HG02852 (cell line): ENCODE measurements around the gene SNAPC1.
"Not testable (repeated sequence)": the region's sequence is repeated elsewhere in the genome, so short reads cannot be mapped to it uniquely, and the experiment has no call there.

Source experiments
- ATAC-seq: cut with Tn5 transposase; IDR thresholded peaks from one replicate; pipeline ENCODE4 v1.9.1; 2021; ENCODE audit warnings: mild to moderate bottlenecking, moderate library complexity; ENCODE audit not compliant: unreplicated experiment

The SNAPC1 gene

GRCh38 chr14:61761959-61762786 lies at the start of gene SNAPC1:
SNAPC1 (plus strand) TSS chr14:61762420; CDS start chr14:61762461, 41 bp downstream.
- peak; percentile 99 for ATAC-seq

GRCh38 chr14:61713724-61714437 lies 48.3 kb upstream of the SNAPC1 start:
- ATAC-seq = no peak

- no peak for ATAC-seq
These were observed 45.3 kb upstream of the SNAPC1 start for GRCh38 chr14:61716956-61717355.

DNA sequence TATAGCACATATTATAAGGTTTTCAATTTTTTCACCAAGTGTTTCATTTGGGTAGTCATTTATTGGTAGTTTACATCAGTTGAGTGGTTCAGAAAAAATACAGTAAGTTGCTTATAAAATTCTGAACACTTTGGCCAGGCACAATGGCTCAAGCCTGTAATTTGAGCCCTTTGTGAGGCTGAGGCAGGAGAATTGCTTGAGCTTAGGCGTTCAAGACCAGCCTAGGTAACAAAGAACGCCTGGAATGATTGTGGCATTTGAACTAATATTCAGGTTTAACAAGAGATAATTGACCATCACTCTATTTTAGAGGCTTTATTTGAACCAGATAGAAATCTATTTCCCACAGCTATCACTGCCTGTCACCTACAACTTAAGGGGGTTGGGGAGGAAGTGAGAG lies 44.2 kb upstream of the SNAPC1 start:
- ATAC-seq = no peak

DNA sequence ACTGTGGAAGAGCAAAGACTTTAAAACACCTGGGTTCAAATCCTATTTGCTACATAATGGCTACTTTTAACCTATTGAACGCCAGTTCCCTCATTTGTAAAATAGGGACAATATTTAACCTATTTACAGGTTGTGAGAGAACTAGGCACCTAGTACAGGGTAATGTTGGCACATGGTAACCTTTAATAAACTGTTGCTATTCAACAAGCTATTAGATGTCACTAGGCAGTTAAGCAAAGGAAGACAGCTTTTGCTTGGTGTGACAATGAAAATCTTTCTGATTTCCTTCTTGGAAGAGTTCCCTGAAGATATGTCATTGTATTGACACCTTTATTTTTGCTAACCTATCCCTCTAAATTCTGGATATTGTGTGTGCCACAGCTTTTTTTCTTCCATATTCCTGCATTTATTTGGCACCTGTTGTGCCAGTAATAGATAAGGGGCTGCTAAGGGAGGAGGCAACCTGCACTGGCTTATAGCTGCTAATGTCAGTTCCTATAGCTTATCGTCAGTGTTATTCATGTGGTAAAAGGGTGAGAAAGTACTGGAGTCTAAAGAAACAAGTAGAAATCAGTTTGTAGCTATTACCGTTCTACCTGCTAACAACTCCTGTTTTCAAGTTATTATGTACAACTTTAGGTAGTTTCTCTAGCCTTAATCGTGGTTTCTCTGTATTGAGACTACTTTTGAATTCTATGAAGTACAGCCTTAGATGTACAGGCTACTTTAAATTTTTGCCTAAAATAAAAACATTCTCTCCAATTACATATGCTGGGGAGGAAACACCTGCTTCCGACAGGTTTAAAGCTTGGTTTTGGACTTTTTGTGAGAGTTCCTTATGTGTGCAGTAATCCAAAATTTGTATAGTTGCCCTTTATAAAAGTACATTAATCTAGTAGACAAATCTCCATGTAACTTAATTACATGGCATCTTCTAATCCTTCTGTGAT lies 42.6 kb upstream of the SNAPC1 start:
- ATAC-seq = no peak

DNA sequence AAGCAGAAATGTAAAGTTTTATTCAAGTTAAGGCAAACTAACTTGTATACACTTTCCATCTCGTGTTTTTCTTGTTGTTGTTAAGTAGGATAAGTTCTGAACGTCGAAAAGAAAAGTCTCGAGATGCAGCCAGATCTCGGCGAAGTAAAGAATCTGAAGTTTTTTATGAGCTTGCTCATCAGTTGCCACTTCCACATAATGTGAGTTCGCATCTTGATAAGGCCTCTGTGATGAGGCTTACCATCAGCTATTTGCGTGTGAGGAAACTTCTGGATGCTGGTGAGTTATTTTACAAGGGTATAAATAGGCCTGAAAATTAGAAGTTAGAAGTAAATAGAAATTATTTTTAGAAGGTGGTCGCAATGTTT lies 41.9 kb upstream of the SNAPC1 start:
- ATAC-seq = no peak

DNA sequence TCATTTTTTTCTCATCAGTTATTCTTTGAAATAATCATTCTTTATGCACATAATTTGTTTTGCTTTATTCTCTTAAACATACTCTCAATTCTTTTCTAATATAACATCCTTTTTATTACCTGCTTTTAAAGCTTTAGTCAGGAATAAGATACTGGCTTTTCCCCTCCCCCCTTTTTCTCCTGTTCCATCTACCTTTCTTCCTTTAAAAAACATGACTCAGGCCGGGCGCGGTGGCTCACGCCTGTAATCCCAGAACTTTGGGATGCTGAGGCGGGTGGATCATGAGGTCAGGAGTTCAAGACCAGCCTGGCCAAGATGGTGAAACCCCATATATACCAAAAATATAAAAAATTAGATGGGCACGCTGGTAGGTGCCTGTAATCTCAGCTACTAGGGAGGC lies 41.5 kb upstream of the SNAPC1 start:
- ATAC-seq = no peak

- no peak for ATAC-seq
These were observed 38.1 kb upstream of the SNAPC1 start for GRCh38 chr14:61724133-61724532.

- ATAC-seq = no peak
These were observed 35.2 kb upstream of the SNAPC1 start for GRCh38 chr14:61726778-61727658.

DNA sequence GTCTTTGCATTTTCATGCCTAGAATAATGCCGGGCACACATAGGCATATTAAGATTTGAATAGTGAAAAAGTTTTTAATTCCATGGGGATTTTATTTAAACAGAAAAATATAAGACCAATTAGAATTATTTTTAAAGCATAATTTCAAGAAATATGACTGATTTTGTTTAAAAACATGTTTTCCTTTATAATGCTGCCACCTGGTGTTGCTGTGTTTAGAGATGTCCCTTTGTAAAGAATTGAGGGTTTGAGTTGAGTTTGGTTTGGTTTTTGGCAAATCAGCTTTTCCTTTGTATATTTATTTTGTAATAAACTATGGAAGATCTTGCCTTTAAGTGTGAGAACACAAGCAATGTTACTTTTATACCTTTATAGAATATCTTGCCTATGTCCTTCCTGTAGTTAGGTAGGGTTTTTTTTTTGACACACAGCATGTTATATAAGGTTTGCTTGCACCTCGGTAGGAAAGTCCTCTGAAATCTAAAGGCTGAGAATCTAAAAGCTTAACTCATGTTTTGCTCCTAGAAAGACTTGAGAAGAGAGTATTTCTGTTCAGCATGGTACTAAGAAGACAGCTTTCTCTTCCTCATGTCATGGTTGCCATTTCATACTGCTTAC lies 31.4 kb upstream of the SNAPC1 start:
- ATAC-seq = no peak

- ATAC-seq = no peak
These were observed 28.2 kb upstream of the SNAPC1 start for GRCh38 chr14:61733972-61734371.

- ATAC-seq = no peak
These were observed 25.5 kb upstream of the SNAPC1 start for GRCh38 chr14:61736751-61737150.

- ATAC-seq = no peak
These were observed 24.3 kb upstream of the SNAPC1 start for GRCh38 chr14:61737915-61738314.

DNA sequence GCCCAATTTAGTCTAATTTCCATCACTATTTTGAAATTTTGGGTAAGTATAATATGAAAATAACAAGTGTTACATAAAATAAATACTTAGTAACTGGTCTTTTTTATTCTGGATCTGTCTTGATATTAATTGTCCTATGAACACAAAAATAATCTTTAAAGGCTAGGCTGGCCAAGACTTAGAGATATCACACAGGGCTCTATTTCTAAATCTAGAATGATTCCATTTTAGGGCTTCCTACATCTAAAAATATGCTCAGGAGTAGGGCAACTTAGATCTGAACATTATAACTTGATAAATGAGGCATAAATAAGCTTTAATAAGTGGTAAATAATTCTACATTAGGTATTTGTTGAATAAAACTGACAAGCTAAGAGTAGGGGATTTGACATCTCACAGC lies 23.1 kb upstream of the SNAPC1 start:
- no peak for ATAC-seq

- no peak for ATAC-seq
These were observed 19.8 kb upstream of the SNAPC1 start for GRCh38 chr14:61742371-61742770.

- no peak for ATAC-seq
These were observed 18.0 kb upstream of the SNAPC1 start for GRCh38 chr14:61744238-61744637.

DNA sequence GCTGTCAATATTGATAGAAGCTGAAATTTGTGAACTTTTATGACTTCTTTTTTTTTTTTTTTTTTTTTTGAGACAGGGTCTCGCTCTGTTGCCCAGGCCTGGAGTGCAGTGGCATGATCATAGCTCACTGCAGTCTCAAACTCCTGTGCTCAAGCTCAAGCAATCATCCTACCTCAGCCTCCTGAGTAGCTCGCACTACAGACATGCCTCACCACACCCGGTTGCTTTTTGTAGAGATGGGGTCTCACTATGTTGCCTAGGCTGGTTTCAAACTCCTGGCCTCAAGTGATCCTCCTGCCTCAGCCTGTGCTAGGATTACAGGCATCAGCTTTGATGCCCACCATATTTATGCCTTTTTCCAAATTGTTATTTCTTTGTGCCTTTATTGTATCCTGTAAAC lies 15.9 kb upstream of the SNAPC1 start:
- not testable (repeated sequence) for ATAC-seq

GRCh38 chr14:61746881-61747280 lies 15.3 kb upstream of the SNAPC1 start:
- ATAC-seq = no peak

DNA sequence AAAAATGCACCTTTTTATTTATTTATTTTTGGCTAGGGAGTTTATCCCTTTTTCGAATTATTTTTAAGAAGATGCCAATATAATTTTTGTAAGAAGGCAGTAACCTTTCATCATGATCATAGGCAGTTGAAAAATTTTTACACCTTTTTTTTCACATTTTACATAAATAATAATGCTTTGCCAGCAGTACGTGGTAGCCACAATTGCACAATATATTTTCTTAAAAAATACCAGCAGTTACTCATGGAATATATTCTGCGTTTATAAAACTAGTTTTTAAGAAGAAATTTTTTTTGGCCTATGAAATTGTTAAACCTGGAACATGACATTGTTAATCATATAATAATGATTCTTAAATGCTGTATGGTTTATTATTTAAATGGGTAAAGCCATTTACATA lies 14.9 kb upstream of the SNAPC1 start:
- no peak for ATAC-seq

- no peak for ATAC-seq
These were observed 13.0 kb upstream of the SNAPC1 start for GRCh38 chr14:61749264-61749663.
